ENCODE measurements around the gene VPS37B.

VPS37B gene

GRCh38 chr12:122891661-122892525, 4.0 kb downstream of the VPS37B start:
- CTCF ChIA-PET = interaction anchor here (0.6 to 1.5 kb wide), 6 partner anchors 9 to 626 kb away, joined by 3 to 6 read pairs (median 3); no protein-coding TSS in a partner anchor
- Histone ChIP-seq H3K4me3 (ENCODE audit: low read depth, low read length) (no peak overlapping the region), H3K9me3 (ENCODE audit: control insufficient read depth, insufficient read depth, low read depth, low read length) (no peaks in the 10 kb centered on the region), H3K27ac (ENCODE audit: extremely low read depth, low read depth, low read length) (no peak overlapping the region), H3K36me3 (ENCODE audit: control insufficient read depth in 2 of 2, insufficient read depth in 1 of 2, low read length in 2 of 2) (no peaks in the 10 kb centered on the region), H3K4me1 (ENCODE audit: control insufficient read depth, insufficient read depth, low read length) (peaks cover 29% of the 10 kb centered on the region)
- POLR2A ChIA-PET = interaction anchor here (0.6 to 1.4 kb wide), 3 partner anchors 10 to 327 kb away, joined by 3 to 4 read pairs (median 3); no protein-coding TSS in a partner anchor
- TF ChIP-seq ZNF423 (tag by site-specific recombination; IDR thresholded peaks at IDR 0.05) (no peak), ZNF48 (tag by site-specific recombination; IDR thresholded peaks at IDR 0.05) (no peak), BCL11B (tag by site-specific recombination; IDR thresholded peaks at IDR 0.05; ENCODE audit: low read depth) (no peak), ZNF174 (tag by site-specific recombination; IDR thresholded peaks at IDR 0.05) (no peak), ZNF830 (tag by site-specific recombination; IDR thresholded peaks at IDR 0.05; ENCODE audit: low read depth) (no peak), REST (tag by site-specific recombination; IDR thresholded peaks at IDR 0.05) (no peak), SP7 (tag by site-specific recombination; IDR thresholded peaks at IDR 0.05) (peak; percentile 86), MYNN (tag by site-specific recombination; IDR thresholded peaks at IDR 0.05; ENCODE audit: borderline replicate concordance) (no peak), ZNF23 (tag by site-specific recombination; IDR thresholded peaks at IDR 0.05; ENCODE audit: borderline replicate concordance) (no peak), ZNF488 (tag by site-specific recombination; IDR thresholded peaks at IDR 0.05) (no peak), YY1 (tag by site-specific recombination; IDR thresholded peaks at IDR 0.05) (no peak), MZF1 (tag by site-specific recombination; IDR thresholded peaks at IDR 0.05; ENCODE audit: borderline replicate concordance) (peak; percentile 61; the same call in 1 of the 2 replicates), ZNF571 (tag by site-specific recombination; IDR thresholded peaks at IDR 0.05) (no peak), ZFP3 (tag by site-specific recombination; IDR thresholded peaks at IDR 0.05; ENCODE audit: low read depth) (no peak), ZNF184 (tag by site-specific recombination; IDR thresholded peaks at IDR 0.05) (0 out of 2 replicates have a peak, but pooled peaks have one; percentile 29), ZNF629 (tag by site-specific recombination; IDR thresholded peaks at IDR 0.05) (0 out of 2 replicates have a peak, but pooled peaks have one; percentile 39), OSR2 (tag by site-specific recombination; IDR thresholded peaks at IDR 0.05) (peak; percentile 56; the same call in 1 of the 2 replicates), REPIN1 (tag by site-specific recombination; IDR thresholded peaks at IDR 0.05; ENCODE audit: low read depth) (no peak), PRDM2 (tag by site-specific recombination; IDR thresholded peaks at IDR 0.05; ENCODE audit: borderline replicate concordance) (no peak), KLF8 (tag by site-specific recombination; IDR thresholded peaks at IDR 0.05) (0 out of 2 replicates have a peak, but pooled peaks have one; percentile 22), PRDM1 (tag by site-specific recombination; IDR thresholded peaks at IDR 0.05) (peak; percentile 60), ZNF140 (tag by site-specific recombination; IDR thresholded peaks at IDR 0.05) (no peak), ZNF600 (tag by site-specific recombination; IDR thresholded peaks at IDR 0.05) (peak; percentile 72; the same call in 1 of the 2 replicates), ZBTB21 (tag by site-specific recombination; IDR thresholded peaks at IDR 0.05) (no peak), PRDM6 (tag by site-specific recombination; IDR thresholded peaks at IDR 0.05) (peak; percentile 69)

Data from HEK293 (cell line).